GM12878 (cell line): ENCODE data around the gene OR10H2. TPM values are rescaled to one million over a fixed set of nuclear protein-coding genes. Genes with fewer than 3 reads are reported as not detected.

Experiments
- ATAC-seq: fragments of 200-7000 bp; cut with Tn5 transposase; 3 replicates; pipeline ENCODE4 v1.9.1; 2020; ENCODE audit warnings: mild to moderate bottlenecking, moderate library complexity
- BruUV-seq: library from RNA; stranded (reverse); fragments of 400-500 nt; replicated peaks from 2 replicates; lab custom pipeline; 2021; lab: Mats Ljungman, UMichigan
- CTCF ChIA-PET: fragments of 300-600 bp; sonication (Branson Sonifier 250); formaldehyde crosslinking; extraction: SDS; loops from one replicate; lab custom pipeline; 2021; ENCODE audit warnings: inconsistent platforms; lab: Yijun Ruan, JAX
- POLR2A ChIA-PET: fragments of 350-600 bp; formaldehyde crosslinking; extraction: SDS; loops from one replicate; lab custom pipeline; 2021; ENCODE audit warnings: inconsistent platforms; lab: Charles Lee
- RAD21 ChIA-PET: fragments of 300-600 bp; sonication (Branson Sonifier 250); formaldehyde crosslinking; loops from one replicate; lab custom pipeline; 2023; ENCODE audit warnings: antibody characterized with exemption; ENCODE audit not compliant: unreplicated experiment; lab: Charles Lee
- SMC1A ChIA-PET: fragments of 300-600 bp; sonication (Branson Sonifier 250); formaldehyde crosslinking; loops from one replicate; lab custom pipeline; 2023; ENCODE audit not compliant: unreplicated experiment, uncharacterized antibody; lab: Charles Lee
- DNase-seq: peaks from one replicate; pipeline ENCODE4 v3.0.0-alpha.2; 2011; ENCODE audit warnings: low read depth, low spot score
- FAIRE-seq: peaks from 3 replicates; lab custom pipeline; 2011; peaks lifted over from hg19 to GRCh38; lab: Jason Lieb, UNC
- H2AFZ ChIP-seq: 2 replicates; pipeline ENCODE4 v1.6.0; 2011; ENCODE audit warnings: low read depth, low read length, control low read depth; ENCODE audit not compliant: control insufficient read depth
- H3K27ac ChIP-seq: 2 replicates; pipeline ENCODE4 v1.5.1; 2011; ENCODE audit warnings: control low read depth; ENCODE audit not compliant: control insufficient read depth, insufficient read depth
- H3K27me3 ChIP-seq, 2 experiments: replicated peaks in 1 of 2; 2 replicates each; pipeline versions ENCODE4 v1.6.0 to v1.6.1; 2011; ENCODE audit warnings: low read length in 1 of 2; ENCODE audit not compliant: control insufficient read depth in 2 of 2, insufficient read depth in 2 of 2
- H3K36me3 ChIP-seq, 2 experiments: 2 replicates each; pipeline ENCODE4 v1.5.1; 2011; ENCODE audit warnings: low read length in 1 of 2; ENCODE audit not compliant: control insufficient read depth in 2 of 2, insufficient read depth in 2 of 2
- H3K4me1 ChIP-seq: 2 replicates; pipeline ENCODE4 v1.6.1; 2011; ENCODE audit warnings: mild to moderate bottlenecking, low read length, moderate library complexity, mixed read lengths; ENCODE audit not compliant: control insufficient read depth, insufficient read depth
- H3K4me2 ChIP-seq: 2 replicates; pipeline ENCODE4 v1.6.0; 2011; ENCODE audit warnings: control low read depth; ENCODE audit not compliant: control insufficient read depth, insufficient read depth
- H3K4me3 ChIP-seq: fragments of 200-600 bp; sonication (generic); 2 replicates; pipeline ENCODE4 v1.5.1; 2016
- H3K79me2 ChIP-seq: 2 replicates; pipeline ENCODE4 v1.6.0; 2011; ENCODE audit warnings: low read length; ENCODE audit not compliant: control insufficient read depth, insufficient read depth
- H3K9ac ChIP-seq: 2 replicates; pipeline ENCODE4 v1.8.0; 2011; ENCODE audit warnings: low read length, control low read depth, mixed read lengths; ENCODE audit not compliant: control insufficient read depth, insufficient read depth
- H3K9me3 ChIP-seq: replicated peaks from 3 replicates; pipeline ENCODE4 v1.5.1; 2011; ENCODE audit warnings: mild to moderate bottlenecking, low read length; ENCODE audit not compliant: control insufficient read depth, insufficient read depth
- H4K20me1 ChIP-seq: 2 replicates; pipeline ENCODE4 v1.6.0; 2011; ENCODE audit not compliant: control insufficient read depth, insufficient read depth
- CBX3 ChIP-seq: fragments of 200-600 bp; sonication (generic); IDR thresholded peaks from 2 replicates; pipeline ENCODE4 v1.6.1; 2016; ENCODE audit warnings: low read depth, borderline replicate concordance
- CTCF ChIP-seq, 3 experiments: IDR thresholded peaks in 2 of 3; conservative IDR thresholded peaks in 1 of 3; 2 replicates each; pipeline ENCODE4 v1.5.1; 2011; ENCODE audit warnings: low read depth in 3 of 3, low read length in 3 of 3, mild to moderate bottlenecking in 3 of 3, control low read depth in 2 of 3, moderate library complexity in 2 of 3, inconsistent platforms in 1 of 3, mixed read lengths in 1 of 3; ENCODE audit not compliant: control insufficient read depth in 2 of 3, insufficient read depth in 1 of 3; ENCODE audit errors: extremely low read depth in 1 of 3
- EED ChIP-seq: sonication (generic); IDR thresholded peaks from 2 replicates; pipeline ENCODE4 v1.6.1; 2016; ENCODE audit warnings: antibody characterized with exemption, low read depth
- IKZF1 ChIP-seq: fragments of 450-650 bp; conservative IDR thresholded peaks from 2 replicates; pipeline ENCODE4 v1.6.1; 2017; ENCODE audit warnings: antibody characterized with exemption, mild to moderate bottlenecking
- REST ChIP-seq: IDR thresholded peaks from 2 replicates; pipeline ENCODE4 v1.6.1; 2012; ENCODE audit warnings: mild to moderate bottlenecking, low read depth, low read length
- WGBS: methylation state at CpG from one replicate; pipeline ENCODE4 v1.1.6; 2016; ENCODE audit warnings: low lambda C conversion rate; ENCODE audit not compliant: insufficient replicate concordance, insufficient coverage; ENCODE audit errors: missing lambda C conversion rate; 5-methylcytosine and 5-hydroxymethylcytosine counted together
- in situ Hi-C: fragments of 300-500 bp; cut with MboI; formaldehyde crosslinking; loops from 9 replicates; pipeline ENCODE4 v1.14.3; 2018; ENCODE audit warnings: mixed read lengths
- intact Hi-C: fragments of 100-400 bp; cut with micrococcal nuclease; formaldehyde crosslinking; loops from one replicate; pipeline ENCODE4 v1.14.2; 2022; ENCODE audit not compliant: unreplicated experiment
- polyA plus RNA-seq, 11 experiments: library from polyadenylated mRNA; depleted of rRNA in 4 of 11; unstranded in 6 of 11; stranded (reverse) in 5 of 11; fragments of >200 nt; fragmentation: Nextera tagmentation in 4 of 11; fragmentation: Illumina TruSeq in 1 of 11; extraction: Ambion mirVana in 4 of 11; extraction: Trizol in 1 of 11; gene quantifications; 1 replicate in 1 of 11; 2 replicates in 10 of 11; pipeline versions ENCODE4 v1.2.1 to v1.2.3, GENCODE V29; 2011 to 2016; ENCODE audit warnings: inconsistent platforms in 2 of 11, missing spikeins in 2 of 11, low read depth in 1 of 11
- total RNA-seq, 4 experiments: library from RNA; depleted of rRNA in 3 of 4; stranded (reverse); fragments of >200 nt in 3 of 4; fragmentation: Illumina TruSeq in 1 of 4; extraction: Trizol in 1 of 4; gene quantifications; 2 replicates each; pipeline versions ENCODE4 v1.2.1 to v1.2.3, GENCODE V29; 2013 to 2021

Gene OR10H2
- total and polyA plus RNA-seq, 10 of the 15 experiments (the other 5 are each of a cell fraction or from before 2014, with no cell fraction given) = not detected

- Histone ChIP-seq H3K4me2 (no peak overlapping the region), H3K79me2 (no peaks in the 10 kb centered on the region), H3K27me3 (no peaks in the 10 kb centered on the region), H3K9ac (no peak overlapping the region), H4K20me1 (no peaks in the 10 kb centered on the region), H3K9me3 (no peaks in the 10 kb centered on the region), H3K36me3 (no peaks in the 10 kb centered on the region), H2AFZ (no peak overlapping the region), H3K4me3 (no peak overlapping the region), H3K4me1 (no peaks in the 10 kb centered on the region), H3K27ac (no peak overlapping the region)
- in situ Hi-C loops (no loop called here), intact Hi-C loops (no loop called here)
- peak; percentile 19 to 29 (median 26); a peak in 3 of 6 replicates for TF ChIP-seq CTCF (IDR thresholded peaks at IDR 0.05 in 2 of 3, conservative IDR thresholded peaks at IDR 0.05 in 1 of 3; ENCODE audit: control insufficient read depth in 2 of 3, extremely low read depth in 1 of 3, insufficient read depth in 1 of 3, low read depth in 3 of 3, low read length in 3 of 3)
- TF ChIP-seq IKZF1 = no peak
- no peak for FAIRE-seq
- SMC1A ChIA-PET = no interaction called here
- RAD21 ChIA-PET = no interaction called here
- no peak for ATAC-seq
- POLR2A ChIA-PET = no interaction called here
- WGBS = 33% methylated on average over 27 of the region's 28 CpGs
- no peak for DNase-seq
- CTCF ChIA-PET = no interaction called here
- no TSS peak for BruUV-seq
These were observed 32.2 kb downstream of the OR10H2 start for GRCh38 chr19:15759962-15760565.

GRCh38 chr19:15769586-15769985 lies 41.8 kb downstream of the OR10H2 start:
- SMC1A ChIA-PET = no interaction called here
- no peak for DNase-seq
- TF ChIP-seq CBX3 (no peak), EED (no peak), REST (peak; percentile 78)
- TF ChIP-seq, all 136 proteins: peak for 1
- H3K27me3 ChIP-seq = no peaks in the 10 kb centered on the region
- intact Hi-C loops = no loop called here
- no peak overlapping the region for H3K4me3 ChIP-seq
- H2AFZ ChIP-seq = no peak overlapping the region
- H3K4me2 ChIP-seq = no peak overlapping the region
- 44% methylated on average over 6 of the region's 6 CpGs for whole genome bisulfite sequencing
- no TSS peak for BruUV-seq
- H3K36me3 ChIP-seq = no peaks in the 10 kb centered on the region
- no peaks in the 10 kb centered on the region for H3K4me1 ChIP-seq
- ChIA-PET POLR2A (no interaction called here), CTCF (no interaction called here), RAD21 (no interaction called here)
- no peaks in the 10 kb centered on the region for H4K20me1 ChIP-seq
- H3K9ac ChIP-seq = no peak overlapping the region
- no peaks in the 10 kb centered on the region for H3K9me3 ChIP-seq
- no peaks in the 10 kb centered on the region for H3K79me2 ChIP-seq
- no peak for FAIRE-seq
- H3K27ac ChIP-seq = no peak overlapping the region
- in situ Hi-C loops = no loop called here
- no peak for ATAC-seq
